NCI-H2029 treated with DMSO at 0.1 percent for 48 hours (cell line): ENCODE results near the gene TGDS.
"Not testable (repeated sequence)": the region's sequence is repeated elsewhere in the genome, so short reads cannot be mapped to it uniquely, and the experiment has no call there.

Source experiments
- DNase-seq: peaks from one replicate; lab custom pipeline; 2025; lab: John Stamatoyannopoulos, UW

TGDS gene

GRCh38 chr13:94550062-94550738 is 45.8 kb downstream of the TGDS start:
- DNase-seq, result no peak

DNA sequence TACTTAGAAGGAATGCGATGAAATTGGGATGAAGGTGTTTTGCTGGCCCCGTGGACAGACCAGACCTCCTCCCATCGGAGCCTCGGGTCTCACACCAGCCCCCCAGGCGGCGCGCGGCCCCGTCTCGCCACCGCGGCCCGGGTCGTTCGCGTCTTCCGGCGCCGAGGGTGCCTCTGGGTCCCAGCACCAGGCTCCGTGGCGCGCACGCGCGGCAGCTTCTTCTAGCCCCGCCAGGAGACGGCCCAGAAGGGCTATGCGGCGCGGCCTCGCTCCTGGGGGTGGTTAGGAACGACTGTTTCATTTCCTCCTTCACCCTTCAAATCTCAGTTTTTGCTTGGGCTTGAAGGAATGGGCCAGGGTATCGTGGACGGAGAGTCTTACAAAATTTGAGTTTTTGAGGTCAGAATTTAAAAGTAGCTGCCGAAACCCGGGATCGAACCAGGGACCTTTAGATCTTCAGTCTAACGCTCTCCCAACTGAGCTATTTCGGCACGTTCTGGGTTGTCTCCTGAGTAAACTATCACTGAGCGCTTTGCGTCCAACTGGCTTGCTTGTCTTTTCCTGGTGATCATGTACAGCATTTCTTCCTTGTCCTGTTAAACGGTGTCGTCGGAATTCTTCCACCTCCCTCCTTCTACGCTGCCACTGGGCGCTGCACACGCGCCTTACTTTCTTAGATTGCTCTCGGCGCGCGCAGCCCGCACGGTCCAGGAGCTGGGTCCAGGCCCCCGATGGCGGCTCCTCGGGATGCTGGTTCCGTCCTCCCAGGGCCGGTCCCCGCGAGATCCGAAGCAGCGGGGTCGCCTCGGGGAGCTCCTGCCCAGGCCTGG is 46.5 kb downstream of the TGDS start:
- DNase-seq, result peak; percentile 77

GRCh38 chr13:94548821-94549231 is 47.1 kb downstream of the TGDS start:
- DNase-seq, result no peak

- DNase-seq, result no peak
Measured at GRCh38 chr13:94548382-94548781, 47.6 kb downstream of the TGDS start.

- DNase-seq, result no peak
Measured at GRCh38 chr13:94546061-94546839, 49.7 kb downstream of the TGDS start.

DNA sequence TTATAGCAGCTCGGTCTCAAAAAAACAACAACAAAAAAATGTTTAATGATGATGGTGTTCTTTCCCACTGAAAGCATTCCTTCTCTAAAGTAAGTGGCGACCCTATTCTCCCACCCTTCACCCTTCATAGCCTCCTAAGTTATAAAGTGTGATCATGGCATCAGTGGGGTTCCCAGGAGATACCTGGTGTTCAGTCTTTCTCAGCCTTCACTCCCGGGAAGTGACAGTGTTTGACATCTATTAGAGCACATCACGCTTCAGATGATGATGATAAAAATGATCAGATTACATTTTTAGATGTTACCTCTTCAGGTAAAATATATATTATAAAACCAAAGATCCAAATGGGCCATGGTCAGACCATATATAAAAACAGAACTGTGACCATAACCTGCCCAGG is 51.0 kb downstream of the TGDS start:
- no peak for DNase-seq

DNA sequence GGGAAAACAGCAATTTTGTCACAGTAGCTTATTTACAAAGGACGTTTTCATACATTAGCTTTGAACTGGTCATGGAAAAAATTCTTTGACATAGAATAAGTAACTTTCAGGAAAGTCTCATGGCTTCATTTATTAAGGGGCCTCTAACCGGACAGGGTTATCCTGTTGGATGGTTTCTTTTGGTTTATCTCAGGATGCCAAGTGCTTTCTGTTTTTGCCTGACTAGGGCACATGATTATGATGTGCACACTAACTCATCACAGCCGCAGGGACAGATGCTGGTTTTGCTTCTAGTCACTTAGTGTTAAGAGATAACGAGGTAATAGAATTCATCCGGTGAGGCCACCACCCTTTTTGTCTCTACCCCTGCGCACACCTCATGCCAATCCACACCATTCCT is 53.0 kb downstream of the TGDS start:
- DNase-seq, result no peak

DNA sequence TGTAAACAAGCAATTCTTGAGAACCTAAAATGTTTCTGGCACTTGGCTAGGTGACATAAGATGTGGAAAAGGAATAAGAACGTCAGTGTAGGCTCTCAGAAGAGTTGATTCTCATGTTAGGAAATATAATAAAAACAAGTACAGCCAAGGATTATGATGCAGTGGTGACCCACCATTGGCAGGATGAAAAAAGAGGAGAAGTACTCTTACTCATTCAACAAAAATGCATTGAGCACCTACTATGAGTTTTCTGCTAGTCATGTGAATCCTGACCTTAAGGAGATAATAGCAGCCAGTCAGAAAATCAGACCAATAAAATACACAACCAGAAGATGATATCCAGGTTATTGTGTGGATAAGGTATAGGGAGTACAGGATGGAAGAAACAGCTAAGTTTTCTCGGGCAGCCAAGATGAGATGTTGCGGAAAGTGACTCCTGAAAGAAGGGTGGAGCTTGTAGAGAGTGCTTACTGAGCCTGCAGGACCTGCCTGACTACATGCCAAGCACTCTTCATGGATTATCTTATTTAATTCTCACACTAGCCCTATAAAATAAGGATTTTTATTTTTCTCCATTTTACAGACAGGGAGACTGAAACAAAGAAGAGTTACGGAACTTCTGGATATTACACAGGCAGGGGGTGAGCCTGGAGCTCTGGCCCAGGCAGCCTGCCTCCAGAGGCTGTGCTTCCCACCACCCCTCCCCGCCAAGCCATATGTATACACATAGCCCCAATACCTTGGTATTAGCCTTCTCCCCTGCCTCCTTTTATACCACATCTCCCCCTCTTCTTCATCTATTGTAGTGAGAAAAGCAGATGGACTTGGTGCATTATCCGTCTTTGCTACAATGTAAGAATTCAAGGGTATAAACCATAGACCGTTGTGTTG is 58.0 kb downstream of the TGDS start:
- no peak for DNase-seq

DNA sequence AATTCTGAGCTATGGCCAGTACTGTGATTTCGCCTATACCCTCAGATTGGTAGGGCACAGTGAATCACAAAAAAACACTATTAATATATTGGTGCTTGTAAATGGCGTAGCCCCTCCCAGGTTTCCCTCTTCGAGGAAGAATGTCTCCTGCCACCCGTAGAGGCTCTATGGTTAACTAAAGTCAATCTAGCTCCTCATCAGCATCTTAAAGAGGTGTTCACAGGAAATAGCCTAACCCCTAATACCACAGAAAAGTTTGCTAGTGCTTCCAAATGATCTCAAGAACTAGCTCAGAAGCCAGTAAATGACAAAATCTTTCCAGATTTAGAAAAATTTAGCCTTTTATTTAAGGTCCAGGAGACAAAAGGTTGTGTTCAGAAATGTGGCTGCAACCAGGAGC is 60.2 kb downstream of the TGDS start:
- DNase-seq, result no peak

GRCh38 chr13:94535231-94535630 is 60.7 kb downstream of the TGDS start:
- no peak for DNase-seq

DNA sequence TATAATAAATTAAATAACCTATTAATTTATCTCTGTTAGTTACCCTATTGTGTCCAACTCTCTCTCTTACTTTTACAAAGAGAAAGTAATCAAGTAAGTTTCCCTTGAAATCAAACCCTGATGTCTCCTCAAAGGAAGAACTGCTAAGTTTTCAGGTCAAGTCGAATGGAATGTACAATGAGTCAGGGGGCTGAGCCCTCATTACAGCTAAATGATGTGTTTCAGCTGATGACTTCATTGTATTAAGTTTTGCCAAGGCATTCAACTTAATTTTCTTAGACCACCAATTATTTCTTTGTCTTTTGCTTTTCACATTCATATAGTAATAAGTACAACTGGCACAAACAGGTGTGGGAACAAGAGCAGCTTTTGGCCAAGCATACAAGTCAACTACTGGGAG is 61.8 kb downstream of the TGDS start:
- no peak for DNase-seq

DNA sequence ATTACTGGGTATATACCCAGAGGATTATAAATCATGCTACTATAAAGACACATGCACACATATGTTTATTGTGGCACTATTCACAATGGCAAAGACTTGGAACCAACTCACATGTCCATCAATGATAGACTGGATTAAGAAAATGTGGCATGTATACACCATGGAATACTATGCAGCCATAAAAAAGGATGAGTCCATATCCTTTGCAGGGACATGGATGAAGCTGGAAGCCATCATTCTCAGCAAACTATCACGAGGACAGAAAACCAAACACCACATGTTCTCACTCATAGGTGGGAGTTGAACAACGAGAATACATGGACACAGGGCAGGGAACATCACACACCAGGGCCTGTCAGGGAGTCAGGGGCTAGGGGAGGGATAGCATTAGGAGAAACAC is 63.7 kb downstream of the TGDS start:
- not testable (repeated sequence) for DNase-seq

DNA sequence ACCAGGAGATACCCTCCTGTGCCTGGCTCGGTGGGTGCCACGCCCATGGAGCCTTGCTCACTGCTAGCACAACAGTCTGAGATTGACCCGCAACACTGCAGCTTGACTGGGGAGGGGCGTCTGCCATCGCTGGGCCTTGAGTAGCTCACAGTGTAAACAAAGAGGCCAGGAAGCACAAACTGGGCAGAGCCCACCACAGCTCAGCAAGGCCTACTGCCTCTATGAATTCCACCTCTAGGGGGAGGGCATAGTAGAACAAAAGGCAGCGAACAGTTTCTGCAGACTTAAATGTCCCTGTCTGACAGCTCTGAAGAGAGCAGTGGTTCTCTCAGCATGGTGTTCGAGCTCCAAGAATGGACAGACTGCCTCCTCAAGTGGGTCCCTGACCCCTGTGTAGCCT is 69.0 kb downstream of the TGDS start:
- DNase-seq, result not testable (repeated sequence)

DNA sequence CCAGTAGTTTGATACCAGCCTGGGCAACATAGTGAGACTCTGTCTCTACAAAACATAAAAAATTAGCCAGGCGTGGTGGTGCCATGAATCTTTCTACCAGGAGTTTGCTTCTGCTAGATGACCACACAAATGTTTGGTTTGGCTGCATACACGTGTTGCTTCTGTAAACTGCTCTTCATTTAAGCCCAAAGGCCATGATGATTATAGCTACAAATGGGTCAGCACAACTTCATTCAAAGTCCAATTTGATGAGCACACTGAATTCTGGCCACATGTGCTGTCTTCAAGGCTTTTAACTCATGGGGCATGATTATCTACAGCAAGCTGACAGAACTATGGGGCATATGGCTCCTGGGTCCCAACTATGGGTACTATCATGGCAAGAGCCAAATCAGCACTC is 70.2 kb downstream of the TGDS start:
- DNase-seq, result no peak

- DNase-seq, result no peak
Measured at GRCh38 chr13:94524407-94524806, 71.5 kb downstream of the TGDS start.
